ENCODE results near the gene FOXP3.

DNA sequence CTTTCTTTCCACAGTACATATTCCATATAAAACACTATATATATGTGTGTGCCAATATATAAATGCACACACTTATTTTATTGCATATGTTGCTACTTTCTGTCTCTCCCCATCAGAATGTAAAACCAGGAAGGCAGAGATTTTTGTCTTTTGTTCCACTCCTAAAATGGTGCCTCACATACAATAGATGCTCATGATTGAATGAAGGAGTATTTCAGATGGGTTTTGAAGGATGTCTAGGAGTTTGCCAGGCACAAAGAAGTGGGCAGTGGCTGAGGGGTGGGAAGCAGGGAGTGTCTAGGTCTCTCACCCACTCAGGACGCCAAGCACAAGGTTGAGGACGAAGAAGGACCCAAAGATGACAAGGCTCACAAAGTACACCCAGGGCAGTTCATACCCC, 36.8 kb downstream of the FOXP3 start:
- no peak for TF ChIP-seq POLR2AphosphoS5 (IDR thresholded peaks at IDR 0.05)
- TF ChIP-seq, protein P1, sequence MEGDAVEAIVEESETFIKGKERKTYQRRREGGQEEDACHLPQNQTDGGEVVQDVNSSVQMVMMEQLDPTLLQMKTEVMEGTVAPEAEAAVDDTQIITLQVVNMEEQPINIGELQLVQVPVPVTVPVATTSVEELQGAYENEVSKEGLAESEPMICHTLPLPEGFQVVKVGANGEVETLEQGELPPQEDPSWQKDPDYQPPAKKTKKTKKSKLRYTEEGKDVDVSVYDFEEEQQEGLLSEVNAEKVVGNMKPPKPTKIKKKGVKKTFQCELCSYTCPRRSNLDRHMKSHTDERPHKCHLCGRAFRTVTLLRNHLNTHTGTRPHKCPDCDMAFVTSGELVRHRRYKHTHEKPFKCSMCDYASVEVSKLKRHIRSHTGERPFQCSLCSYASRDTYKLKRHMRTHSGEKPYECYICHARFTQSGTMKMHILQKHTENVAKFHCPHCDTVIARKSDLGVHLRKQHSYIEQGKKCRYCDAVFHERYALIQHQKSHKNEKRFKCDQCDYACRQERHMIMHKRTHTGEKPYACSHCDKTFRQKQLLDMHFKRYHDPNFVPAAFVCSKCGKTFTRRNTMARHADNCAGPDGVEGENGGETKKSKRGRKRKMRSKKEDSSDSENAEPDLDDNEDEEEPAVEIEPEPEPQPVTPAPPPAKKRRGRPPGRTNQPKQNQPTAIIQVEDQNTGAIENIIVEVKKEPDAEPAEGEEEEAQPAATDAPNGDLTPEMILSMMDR (IDR thresholded peaks at IDR 0.05 in 8 of 11, conservative IDR thresholded peaks at IDR 0.05 in 3 of 11), result no peak

Data from spleen (tissue), 7 donors.